Ishikawa (cell line): Measurements from ENCODE around the gene DNAJC15.

Source experiments
- CEBPB ChIP-seq: IDR thresholded peaks from 2 replicates; pipeline ENCODE4 v1.6.1; 2012
- CREB1 ChIP-seq: IDR thresholded peaks from 2 replicates; pipeline ENCODE4 v1.6.1; 2012; ENCODE audit warnings: low read depth
- EGR1 ChIP-seq: IDR thresholded peaks from 2 replicates; pipeline ENCODE4 v1.6.1; 2012
- EP300 ChIP-seq: IDR thresholded peaks from 2 replicates; pipeline ENCODE4 v1.6.1; 2012; ENCODE audit warnings: borderline replicate concordance
- FOXM1 ChIP-seq: IDR thresholded peaks from 2 replicates; pipeline ENCODE4 v1.6.1; 2012; ENCODE audit warnings: low read depth, borderline replicate concordance
- NFIC ChIP-seq: IDR thresholded peaks from 2 replicates; pipeline ENCODE4 v1.6.1; 2012
- RAD21 ChIP-seq: IDR thresholded peaks from 2 replicates; pipeline ENCODE4 v1.6.1; 2012; ENCODE audit warnings: low read depth
- TAF1 ChIP-seq: IDR thresholded peaks from 2 replicates; pipeline ENCODE4 v1.6.1; 2012; ENCODE audit warnings: low read depth, mild to moderate bottlenecking
- TCF12 ChIP-seq: IDR thresholded peaks from 2 replicates; pipeline ENCODE4 v1.6.1; 2012; ENCODE audit warnings: low read depth
- TEAD4 ChIP-seq: IDR thresholded peaks from 2 replicates; pipeline ENCODE4 v1.6.1; 2012
- USF1 ChIP-seq: IDR thresholded peaks from 2 replicates; pipeline ENCODE4 v1.6.1; 2012
- YY1 ChIP-seq: IDR thresholded peaks from 2 replicates; pipeline ENCODE4 v1.6.1; 2012; ENCODE audit warnings: low read depth
- TF ChIP-seq, protein P1 (sequence below): IDR thresholded peaks from 2 replicates; pipeline ENCODE4 v1.6.1; 2012; ENCODE audit warnings: low read depth, mild to moderate bottlenecking
- TF ChIP-seq, protein P2 (sequence below): IDR thresholded peaks from 2 replicates; pipeline ENCODE4 v1.6.1; 2012

GRCh38 chr13:43061496-43062280 is 38.3 kb downstream of the DNAJC15 start:
- no peak for TF ChIP-seq CEBPB
- no peak for TF ChIP-seq EP300
- no peak for TF ChIP-seq RAD21
- no peak for TF ChIP-seq TAF1
- TF ChIP-seq, protein P1, sequence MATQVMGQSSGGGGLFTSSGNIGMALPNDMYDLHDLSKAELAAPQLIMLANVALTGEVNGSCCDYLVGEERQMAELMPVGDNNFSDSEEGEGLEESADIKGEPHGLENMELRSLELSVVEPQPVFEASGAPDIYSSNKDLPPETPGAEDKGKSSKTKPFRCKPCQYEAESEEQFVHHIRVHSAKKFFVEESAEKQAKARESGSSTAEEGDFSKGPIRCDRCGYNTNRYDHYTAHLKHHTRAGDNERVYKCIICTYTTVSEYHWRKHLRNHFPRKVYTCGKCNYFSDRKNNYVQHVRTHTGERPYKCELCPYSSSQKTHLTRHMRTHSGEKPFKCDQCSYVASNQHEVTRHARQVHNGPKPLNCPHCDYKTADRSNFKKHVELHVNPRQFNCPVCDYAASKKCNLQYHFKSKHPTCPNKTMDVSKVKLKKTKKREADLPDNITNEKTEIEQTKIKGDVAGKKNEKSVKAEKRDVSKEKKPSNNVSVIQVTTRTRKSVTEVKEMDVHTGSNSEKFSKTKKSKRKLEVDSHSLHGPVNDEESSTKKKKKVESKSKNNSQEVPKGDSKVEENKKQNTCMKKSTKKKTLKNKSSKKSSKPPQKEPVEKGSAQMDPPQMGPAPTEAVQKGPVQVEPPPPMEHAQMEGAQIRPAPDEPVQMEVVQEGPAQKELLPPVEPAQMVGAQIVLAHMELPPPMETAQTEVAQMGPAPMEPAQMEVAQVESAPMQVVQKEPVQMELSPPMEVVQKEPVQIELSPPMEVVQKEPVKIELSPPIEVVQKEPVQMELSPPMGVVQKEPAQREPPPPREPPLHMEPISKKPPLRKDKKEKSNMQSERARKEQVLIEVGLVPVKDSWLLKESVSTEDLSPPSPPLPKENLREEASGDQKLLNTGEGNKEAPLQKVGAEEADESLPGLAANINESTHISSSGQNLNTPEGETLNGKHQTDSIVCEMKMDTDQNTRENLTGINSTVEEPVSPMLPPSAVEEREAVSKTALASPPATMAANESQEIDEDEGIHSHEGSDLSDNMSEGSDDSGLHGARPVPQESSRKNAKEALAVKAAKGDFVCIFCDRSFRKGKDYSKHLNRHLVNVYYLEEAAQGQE: no peak
- TF ChIP-seq FOXM1: no peak
- no peak for TF ChIP-seq EGR1
- no peak for TF ChIP-seq USF1
- TF ChIP-seq, protein P2, sequence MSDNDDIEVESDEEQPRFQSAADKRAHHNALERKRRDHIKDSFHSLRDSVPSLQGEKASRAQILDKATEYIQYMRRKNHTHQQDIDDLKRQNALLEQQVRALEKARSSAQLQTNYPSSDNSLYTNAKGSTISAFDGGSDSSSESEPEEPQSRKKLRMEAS: no peak
- TF ChIP-seq CREB1: no peak
- TF ChIP-seq TEAD4: no peak
- no peak for TF ChIP-seq NFIC
- no peak for TF ChIP-seq YY1
- TF ChIP-seq TCF12: no peak
